ENCODE results near the gene GRM7. TPM values are rescaled to one million over a fixed set of nuclear protein-coding genes. Genes with fewer than 3 reads are reported as not detected.

GRM7 gene
- total and polyA plus RNA-seq, 9 of the 15 experiments (the other 6 are each of a cell fraction or from before 2014, with no cell fraction given) = not detected

- TF ChIP-seq REST (IDR thresholded peaks at IDR 0.05; ENCODE audit: borderline replicate concordance) (no peak), REST (CRISPR knock-in tag; IDR thresholded peaks at IDR 0.05; ENCODE audit: low read depth) (no peak), RNF2 (IDR thresholded peaks at IDR 0.05) (no peak), SRSF9 (IDR thresholded peaks at IDR 0.05; ENCODE audit: borderline replicate concordance, low read depth, low read length) (no peak), HOMEZ (CRISPR knock-in tag; IDR thresholded peaks at IDR 0.05) (no peak), HNRNPUL1 (IDR thresholded peaks at IDR 0.05; ENCODE audit: low read length) (no peak)
Observed at GRCh38 chr3:7205962-7206361, 345.0 kb downstream of the GRM7 start (continued).

Measured in K562 (cell line).